GM23338 (cell line): ENCODE results near the gene PRPH. TPM values are rescaled to one million over a fixed set of nuclear protein-coding genes. Genes with fewer than 3 reads are reported as not detected.

Experiments used
- ATAC-seq: fragments of 200-7000 bp; cut with Tn5 transposase; 3 replicates; pipeline ENCODE4 v1.9.1; 2020
- DNase-seq: peaks from one replicate; pipeline ENCODE4 v3.0.0-alpha.2; 2015; ENCODE audit warnings: low spot score
- H2AFZ ChIP-seq: fragments of 200-600 bp; sonication (generic); 2 replicates; pipeline ENCODE4 v1.8.0; 2016; ENCODE audit warnings: antibody characterized with exemption, mild to moderate bottlenecking, moderate library complexity
- H3F3A ChIP-seq: fragments of 200-600 bp; sonication (generic); replicated peaks from 2 replicates; pipeline ENCODE4 v1.8.0; 2017; ENCODE audit warnings: antibody characterized with exemption, mixed run types, low read depth
- H3K27ac ChIP-seq: fragments of 200-600 bp; sonication (generic); 2 replicates; pipeline ENCODE4 v1.6.1; 2016; ENCODE audit warnings: low read depth
- H3K27me3 ChIP-seq: fragments of 200-600 bp; sonication (generic); 2 replicates; pipeline ENCODE4 v1.8.0; 2016; ENCODE audit warnings: mild to moderate bottlenecking, mixed run types, moderate library complexity; ENCODE audit not compliant: insufficient read depth
- H3K36me3 ChIP-seq: fragments of 200-600 bp; sonication (generic); 2 replicates; pipeline ENCODE4 v1.8.0; 2016; ENCODE audit warnings: mild to moderate bottlenecking; ENCODE audit not compliant: insufficient read depth
- H3K4me1 ChIP-seq: fragments of 200-600 bp; sonication (generic); 2 replicates; pipeline ENCODE4 v1.8.0; 2016; ENCODE audit warnings: mild to moderate bottlenecking, moderate library complexity; ENCODE audit not compliant: insufficient read depth
- H3K4me2 ChIP-seq: fragments of 200-600 bp; sonication (generic); 2 replicates; pipeline ENCODE4 v1.7.1; 2017; ENCODE audit warnings: mixed run types
- H3K4me3 ChIP-seq: fragments of 200-600 bp; sonication (generic); 2 replicates; pipeline ENCODE4 v1.6.1; 2016; ENCODE audit warnings: mixed run types
- H3K79me2 ChIP-seq: fragments of 200-600 bp; sonication (generic); replicated peaks from 2 replicates; pipeline ENCODE4 v1.8.0; 2017; ENCODE audit warnings: mild to moderate bottlenecking; ENCODE audit not compliant: insufficient read depth
- H3K9me2 ChIP-seq: fragments of 200-600 bp; sonication (generic); 2 replicates; pipeline ENCODE4 v1.8.0; 2017; ENCODE audit not compliant: insufficient read depth
- H4K20me1 ChIP-seq: fragments of 200-600 bp; sonication (generic); replicated peaks from 2 replicates; pipeline ENCODE4 v1.8.0; 2017; ENCODE audit warnings: mild to moderate bottlenecking; ENCODE audit not compliant: insufficient read depth
- H3K27ac Mint-ChIP-seq: 2 replicates; pipeline ENCODE4 v1.8.0; 2020; ENCODE audit warnings: inconsistent platforms, mild to moderate bottlenecking, moderate library complexity, mixed read lengths
- H3K27me3 Mint-ChIP-seq: 3 replicates; pipeline ENCODE4 v1.8.0; 2022; ENCODE audit warnings: low read depth, mild to moderate bottlenecking, moderate library complexity, mixed read lengths, inconsistent platforms; ENCODE audit not compliant: insufficient read depth, poor library complexity
- H3K36me3 Mint-ChIP-seq: 3 replicates; pipeline ENCODE4 v1.8.0; 2021; ENCODE audit warnings: low read depth, mild to moderate bottlenecking, inconsistent platforms, moderate library complexity, mixed read lengths
- H3K4me1 Mint-ChIP-seq: 3 replicates; pipeline ENCODE4 v1.8.0; 2020; ENCODE audit warnings: mild to moderate bottlenecking, inconsistent platforms, mixed read lengths
- H3K4me3 Mint-ChIP-seq: 3 replicates; pipeline ENCODE4 v1.8.0; 2021; ENCODE audit warnings: moderate library complexity, mild to moderate bottlenecking, inconsistent platforms, mixed read lengths
- H3K9me3 Mint-ChIP-seq: 3 replicates; pipeline ENCODE4 v1.8.0; 2020; ENCODE audit warnings: moderate library complexity, mild to moderate bottlenecking, inconsistent platforms, mixed read lengths
- EZH2 ChIP-seq: fragments of 200-600 bp; sonication (generic); IDR thresholded peaks from one replicate; pipeline ENCODE4 v1.8.0; 2017; ENCODE audit warnings: antibody characterized with exemption, mild to moderate bottlenecking, low read depth; ENCODE audit not compliant: unreplicated experiment
- POLR2AphosphoS5 ChIP-seq: IDR thresholded peaks from 2 replicates; pipeline ENCODE4 v1.6.1; 2016; ENCODE audit warnings: antibody characterized with exemption, low read depth
- STAT1 ChIP-seq: IDR thresholded peaks from one replicate; pipeline ENCODE4 v1.6.1; 2016; ENCODE audit warnings: antibody characterized with exemption; ENCODE audit not compliant: unreplicated experiment
- ZNF331 ChIP-seq: fragments of 250-450 bp; sonication (Bioruptor Pico); IDR thresholded peaks from 2 replicates; pipeline ENCODE4 v1.5.0; 2020; ENCODE audit warnings: low read depth, mild to moderate bottlenecking, moderate library complexity
- polyA plus RNA-seq: library from polyadenylated mRNA; unstranded; fragments of >200 nt; fragmentation: Nextera tagmentation; extraction: Ambion mirVana; gene quantifications from 2 replicates; pipeline ENCODE4 v1.2.1, GENCODE V29; 2016
- total RNA-seq: library from RNA; depleted of rRNA; stranded (reverse); fragments of >200 nt; shearing (Covaris generic); gene quantifications from 2 replicates; pipeline ENCODE4 v1.2.3, GENCODE V29; 2014
- TF ChIP-seq, protein P1 (sequence below): IDR thresholded peaks from 2 replicates; pipeline ENCODE4 v1.6.1; 2016; ENCODE audit warnings: antibody characterized with exemption
- TF ChIP-seq, protein P2 (sequence below): fragments of 250-450 bp; sonication (Bioruptor Pico); IDR thresholded peaks from 2 replicates; pipeline ENCODE4 v1.5.0; 2020; ENCODE audit warnings: mild to moderate bottlenecking, moderate library complexity

The PRPH gene
- total and polyA plus RNA-seq, 2 experiments from 2014 or later = 0.24 to 0.36 TPM

DNA sequence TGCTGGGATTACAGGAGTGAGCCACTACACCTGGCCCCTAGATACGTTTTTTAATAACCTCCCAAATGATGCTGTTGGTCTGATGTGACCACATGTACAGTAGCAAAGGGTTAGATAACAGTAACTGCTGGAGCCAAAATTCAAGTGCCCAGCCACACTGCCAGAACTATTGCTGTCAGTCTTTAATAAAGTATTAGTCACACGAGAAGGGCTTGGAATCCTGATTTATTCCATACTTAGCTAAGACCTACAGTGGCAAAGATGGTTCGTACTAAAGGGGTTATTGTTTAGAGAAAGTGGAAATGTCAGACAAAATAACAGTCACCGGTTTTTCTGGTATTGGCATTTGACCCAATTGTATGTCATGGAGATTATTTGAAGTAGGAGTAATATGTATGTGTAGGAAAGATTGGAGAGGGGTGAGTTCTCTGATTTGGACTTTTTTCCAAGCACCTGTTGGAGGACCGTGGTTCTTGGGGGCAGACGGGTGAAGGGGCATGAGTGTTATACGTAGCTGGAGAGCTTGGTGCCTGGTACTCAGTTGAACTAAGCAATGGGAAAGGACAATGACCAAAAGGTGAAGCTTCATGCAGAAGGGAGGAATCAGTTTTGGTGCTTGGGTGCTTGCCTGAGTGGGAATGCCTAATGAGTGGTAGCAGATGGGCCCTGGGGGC, 20.4 kb upstream of the PRPH start:
- H4K20me1 ChIP-seq = peaks cover 12% of the 10 kb centered on the region
- Mint-ChIP-seq H3K36me3 (peaks cover 44% of the 10 kb centered on the region), H3K4me1 (peaks cover 4% of the 10 kb centered on the region; the same call in 2 of the 3 replicates), H3K4me3 (no peak overlapping the region; the same call in 2 of the 3 replicates), H3K27ac (no peak overlapping the region), H3K27me3 (peaks cover 11% of the 10 kb centered on the region), H3K9me3 (no peaks in the 10 kb centered on the region; the same call in 2 of the 3 replicates)
- 0 out of 2 replicates have a peak, but pooled peaks cover 2% of the 10 kb centered on the region for H3K4me1 ChIP-seq
- no peaks in the 10 kb centered on the region for H3K9me2 ChIP-seq
- DNase-seq (no peak), ATAC-seq (no peak)
- no peak overlapping the region for H3K4me2 ChIP-seq
- no peak for TF ChIP-seq ZNF331
- TF ChIP-seq, protein P1, sequence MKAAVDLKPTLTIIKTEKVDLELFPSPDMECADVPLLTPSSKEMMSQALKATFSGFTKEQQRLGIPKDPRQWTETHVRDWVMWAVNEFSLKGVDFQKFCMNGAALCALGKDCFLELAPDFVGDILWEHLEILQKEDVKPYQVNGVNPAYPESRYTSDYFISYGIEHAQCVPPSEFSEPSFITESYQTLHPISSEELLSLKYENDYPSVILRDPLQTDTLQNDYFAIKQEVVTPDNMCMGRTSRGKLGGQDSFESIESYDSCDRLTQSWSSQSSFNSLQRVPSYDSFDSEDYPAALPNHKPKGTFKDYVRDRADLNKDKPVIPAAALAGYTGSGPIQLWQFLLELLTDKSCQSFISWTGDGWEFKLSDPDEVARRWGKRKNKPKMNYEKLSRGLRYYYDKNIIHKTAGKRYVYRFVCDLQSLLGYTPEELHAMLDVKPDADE = no peak
- no peak for TF ChIP-seq EZH2
- peak; percentile 42 for TF ChIP-seq POLR2AphosphoS5
- TF ChIP-seq STAT1 = no peak
- TF ChIP-seq, protein P2, sequence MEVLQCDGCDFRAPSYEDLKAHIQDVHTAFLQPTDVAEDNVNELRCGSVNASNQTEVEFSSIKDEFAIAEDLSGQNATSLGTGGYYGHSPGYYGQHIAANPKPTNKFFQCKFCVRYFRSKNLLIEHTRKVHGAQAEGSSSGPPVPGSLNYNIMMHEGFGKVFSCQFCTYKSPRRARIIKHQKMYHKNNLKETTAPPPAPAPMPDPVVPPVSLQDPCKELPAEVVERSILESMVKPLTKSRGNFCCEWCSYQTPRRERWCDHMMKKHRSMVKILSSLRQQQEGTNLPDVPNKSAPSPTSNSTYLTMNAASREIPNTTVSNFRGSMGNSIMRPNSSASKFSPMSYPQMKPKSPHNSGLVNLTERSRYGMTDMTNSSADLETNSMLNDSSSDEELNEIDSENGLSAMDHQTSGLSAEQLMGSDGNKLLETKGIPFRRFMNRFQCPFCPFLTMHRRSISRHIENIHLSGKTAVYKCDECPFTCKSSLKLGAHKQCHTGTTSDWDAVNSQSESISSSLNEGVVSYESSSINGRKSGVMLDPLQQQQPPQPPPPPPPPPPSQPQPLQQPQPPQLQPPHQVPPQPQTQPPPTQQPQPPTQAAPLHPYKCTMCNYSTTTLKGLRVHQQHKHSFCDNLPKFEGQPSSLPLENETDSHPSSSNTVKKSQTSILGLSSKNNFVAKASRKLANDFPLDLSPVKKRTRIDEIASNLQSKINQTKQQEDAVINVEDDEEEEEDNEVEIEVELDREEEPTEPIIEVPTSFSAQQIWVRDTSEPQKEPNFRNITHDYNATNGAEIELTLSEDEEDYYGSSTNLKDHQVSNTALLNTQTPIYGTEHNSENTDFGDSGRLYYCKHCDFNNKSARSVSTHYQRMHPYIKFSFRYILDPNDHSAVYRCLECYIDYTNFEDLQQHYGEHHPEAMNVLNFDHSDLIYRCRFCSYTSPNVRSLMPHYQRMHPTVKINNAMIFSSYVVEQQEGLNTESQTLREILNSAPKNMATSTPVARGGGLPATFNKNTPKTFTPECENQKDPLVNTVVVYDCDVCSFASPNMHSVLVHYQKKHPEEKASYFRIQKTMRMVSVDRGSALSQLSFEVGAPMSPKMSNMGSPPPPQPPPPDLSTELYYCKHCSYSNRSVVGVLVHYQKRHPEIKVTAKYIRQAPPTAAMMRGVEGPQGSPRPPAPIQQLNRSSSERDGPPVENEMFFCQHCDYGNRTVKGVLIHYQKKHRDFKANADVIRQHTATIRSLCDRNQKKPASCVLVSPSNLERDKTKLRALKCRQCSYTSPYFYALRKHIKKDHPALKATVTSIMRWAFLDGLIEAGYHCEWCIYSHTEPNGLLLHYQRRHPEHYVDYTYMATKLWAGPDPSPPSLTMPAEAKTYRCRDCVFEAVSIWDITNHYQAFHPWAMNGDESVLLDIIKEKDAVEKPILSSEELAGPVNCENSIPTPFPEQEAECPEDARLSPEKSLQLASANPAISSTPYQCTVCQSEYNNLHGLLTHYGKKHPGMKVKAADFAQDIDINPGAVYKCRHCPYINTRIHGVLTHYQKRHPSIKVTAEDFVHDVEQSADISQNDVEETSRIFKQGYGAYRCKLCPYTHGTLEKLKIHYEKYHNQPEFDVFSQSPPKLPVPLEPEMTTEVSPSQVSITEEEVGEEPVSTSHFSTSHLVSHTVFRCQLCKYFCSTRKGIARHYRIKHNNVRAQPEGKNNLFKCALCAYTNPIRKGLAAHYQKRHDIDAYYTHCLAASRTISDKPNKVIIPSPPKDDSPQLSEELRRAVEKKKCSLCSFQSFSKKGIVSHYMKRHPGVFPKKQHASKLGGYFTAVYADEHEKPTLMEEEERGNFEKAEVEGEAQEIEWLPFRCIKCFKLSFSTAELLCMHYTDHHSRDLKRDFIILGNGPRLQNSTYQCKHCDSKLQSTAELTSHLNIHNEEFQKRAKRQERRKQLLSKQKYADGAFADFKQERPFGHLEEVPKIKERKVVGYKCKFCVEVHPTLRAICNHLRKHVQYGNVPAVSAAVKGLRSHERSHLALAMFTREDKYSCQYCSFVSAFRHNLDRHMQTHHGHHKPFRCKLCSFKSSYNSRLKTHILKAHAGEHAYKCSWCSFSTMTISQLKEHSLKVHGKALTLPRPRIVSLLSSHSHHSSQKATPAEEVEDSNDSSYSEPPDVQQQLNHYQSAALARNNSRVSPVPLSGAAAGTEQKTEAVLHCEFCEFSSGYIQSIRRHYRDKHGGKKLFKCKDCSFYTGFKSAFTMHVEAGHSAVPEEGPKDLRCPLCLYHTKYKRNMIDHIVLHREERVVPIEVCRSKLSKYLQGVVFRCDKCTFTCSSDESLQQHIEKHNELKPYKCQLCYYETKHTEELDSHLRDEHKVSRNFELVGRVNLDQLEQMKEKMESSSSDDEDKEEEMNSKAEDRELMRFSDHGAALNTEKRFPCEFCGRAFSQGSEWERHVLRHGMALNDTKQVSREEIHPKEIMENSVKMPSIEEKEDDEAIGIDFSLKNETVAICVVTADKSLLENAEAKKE (CRISPR knock-in tag) = no peak
- no peaks in the 10 kb centered on the region for H3K27me3 ChIP-seq
- no peak overlapping the region for H2AFZ ChIP-seq
- peak overlapping the region; percentile 59; the same call in 1 of the 2 replicates for H3K27ac ChIP-seq
- H3K36me3 ChIP-seq = peaks cover 35% of the 10 kb centered on the region
- peaks cover 6% of the 10 kb centered on the region; the same call in 1 of the 2 replicates for H3K79me2 ChIP-seq
- H3F3A ChIP-seq = peaks cover 36% of the 10 kb centered on the region
- H3K4me3 ChIP-seq = no peak overlapping the region
